Heart left ventricle (tissue), 16 donors: ENCODE data around the gene TMEM37. TPM values are rescaled to one million over a fixed set of nuclear protein-coding genes. Genes with fewer than 3 reads are reported as not detected.
A peak's percentile ranks its signal among the peaks of the same experiment; 100 is the strongest.

Source experiments
- ATAC-seq, 4 donors: fragments of 200-7000 bp; cut with Tn5 transposase; one replicate each; pipeline ENCODE4 v1.9.1; 2020 to 2022; ENCODE audit warnings: moderate library complexity in 4 of 4, mild to moderate bottlenecking in 3 of 4, moderate number of reproducible peaks in 1 of 4
- DNase-seq, 5 donors: peaks; one replicate each; pipeline ENCODE4 v3.0.0-alpha.2; 2020
- H3K27ac ChIP-seq, 12 donors: fragments of 200-600 bp; sonication (generic) in 4 of 12; one replicate each; pipeline versions ENCODE4 v1.5.0 to v1.8.0; 2016 to 2022; ENCODE audit warnings: mild to moderate bottlenecking in 2 of 12
- H3K27me3 ChIP-seq, 9 donors: fragments of 200-600 bp; sonication (generic) in 2 of 9; one replicate each; pipeline versions ENCODE4 v1.5.1 to v1.8.0; 2016 to 2022; ENCODE audit warnings: mild to moderate bottlenecking in 3 of 9
- H3K36me3 ChIP-seq, 9 donors: fragments of 200-600 bp; sonication (generic) in 2 of 9; one replicate each; pipeline versions ENCODE4 v1.5.0 to v1.8.0; 2018 to 2022; ENCODE audit warnings: mild to moderate bottlenecking in 2 of 9
- H3K4me1 ChIP-seq, 12 donors: fragments of 200-600 bp; sonication (generic) in 4 of 12; one replicate each; pipeline versions ENCODE4 v1.5.0 to v1.8.0; 2016 to 2022; ENCODE audit warnings: mild to moderate bottlenecking in 3 of 12
- H3K4me3 ChIP-seq, 12 donors: fragments of 200-600 bp; sonication (generic) in 4 of 12; one replicate each; pipeline versions ENCODE4 v1.5.0 to v1.8.0; 2017 to 2022; ENCODE audit warnings: mild to moderate bottlenecking in 9 of 12, moderate library complexity in 4 of 12
- H3K9me3 ChIP-seq, 12 donors: fragments of 200-600 bp; sonication (generic) in 4 of 12; one replicate each; pipeline versions ENCODE4 v1.5.0 to v1.8.0; 2016 to 2022; ENCODE audit warnings: mild to moderate bottlenecking in 1 of 12
- CTCF ChIP-seq, 12 donors: fragments of 200-600 bp; sonication (generic) in 4 of 12; IDR thresholded peaks; one replicate each; pipeline versions ENCODE4 v1.5.0 to v1.8.0; 2018 to 2022; ENCODE audit warnings: antibody characterized with exemption in 12 of 12, mild to moderate bottlenecking in 5 of 12
- POLR2A ChIP-seq, 2 donors: fragments of 450-650 bp; IDR thresholded peaks; one replicate each; pipeline ENCODE4 v1.6.1; 2017; ENCODE audit warnings: antibody characterized with exemption in 2 of 2, mild to moderate bottlenecking in 2 of 2, moderate library complexity in 2 of 2
- WGBS, 4 donors: extraction: QIAGEN DNeasy Blood & Tissue Kit in 2 of 4; methylation state at CpG; one replicate each; pipeline versions ENCODE4 v1.1.5 to v1.1.7; 2013 to 2018; 5-methylcytosine and 5-hydroxymethylcytosine counted together
- intact Hi-C, 10 donors: fragments of 100-400 bp; cut with DNase I; formaldehyde crosslinking; loops; one replicate each; pipeline versions ENCODE4 v1.11.1 to v1.14.2; 2022
- polyA plus RNA-seq, 2 donors: library from polyadenylated mRNA; stranded (reverse); fragments of 200-250 nt; gene quantifications; one replicate each; pipeline ENCODE4 v1.2.3, GENCODE V29; 2013
- total RNA-seq, 9 donors: library from RNA; depleted of rRNA in 2 of 9; stranded (reverse); fragments of >200 nt in 2 of 9; fragmentation: NEBNext Ultra II Directional in 3 of 9; extraction: Animal tissue kit (Norgen Biotek cat#: 25700) in 3 of 9; gene quantifications; one replicate each; pipeline versions ENCODE4 v1.1.0 to v1.2.4, GENCODE V29; 2016 to 2023
- donor health status: ischemic (EF 13 %, LVEDD 7.1; RV severe dilation, severe dysfunction).
- donor health status: healthy with polysubstance abuse.
- donor health status: DM: no; HTN: yes; CAD: no.
- donor health status: DM: no; HTN: no; CAD: no.
- donor health status: ischemic (EF 25% LVEDD 6.9; RV normal size, moderate dysfunction).
- donor health status: ischemic (EF 25% LVEDD 5.7; RV mildly dilated, moderate dysfunction).
- donor health status: healthy.
- donor health status: DM: yes; HTN: yes; CAD: no.
- donor health status: ischemic (EF 35%, LVEDD 5.7; RV mildly dilated, moderate dysfunction).
- donor health status: nonischemic (EF 11% LVEDD 7.7; RV severe dilation, severe dysfunction).
- donor health status: DM: yes; HTN: yes; CAD: no.
- donor health status: PGD.
- donor health status: ischemic (EF 29% LVEDD 5.4; RV normal size, mild dysfunction).
- donor health status: nonischemic (EF 23%, LVEDD 6.1; RV moderate dilation, normal function).

The TMEM37 gene
- total and polyA plus RNA-seq, 11 donors = 0.75 to 24.6 (median 1.6) TPM

- no peak for ATAC-seq
- intact Hi-C loops = no loop called here
- 87 to 96% (median 89%) methylated on average over 3 of the region's 3 CpGs for WGBS, 4 donors
- Histone ChIP-seq H3K27ac (no peak overlapping the region), H3K36me3 (no peaks in the 10 kb centered on the region), H3K27me3 (no peaks in the 10 kb centered on the region), H3K4me1 (peaks cover 0 to 14% (median 10%) of the 10 kb centered on the region in 12 donors), H3K4me3 (no peak overlapping the region), H3K9me3 (no peaks in the 10 kb centered on the region)
- TF ChIP-seq POLR2A (IDR thresholded peaks at IDR 0.05) = no peak
- TF ChIP-seq CTCF (IDR thresholded peaks at IDR 0.05) = no peak
- DNase-seq = no peak
Observed at GRCh38 chr2:119393971-119394748, 37.5 kb upstream of the TMEM37 start.

- Histone ChIP-seq H3K27ac (no peak overlapping the region), H3K27me3 (no peaks in the 10 kb centered on the region), H3K9me3 (no peaks in the 10 kb centered on the region), H3K4me1 (peaks cover 0 to 3% (median 0%) of the 10 kb centered on the region in 12 donors), H3K4me3 (no peak overlapping the region), H3K36me3 (no peaks in the 10 kb centered on the region)
- intact Hi-C loops = no loop called here
- DNase-seq (no peak), ATAC-seq (no peak)
- 87 to 95% (median 90%) methylated on average over 6 of the region's 6 CpGs for WGBS, 4 donors
- TF ChIP-seq POLR2A (IDR thresholded peaks at IDR 0.05) = no peak
- TF ChIP-seq CTCF (IDR thresholded peaks at IDR 0.05) = no peak
Observed at GRCh38 chr2:119397196-119397595, 34.5 kb upstream of the TMEM37 start.

- no peaks in the 10 kb centered on the region for H3K27me3 ChIP-seq
- no peak for DNase-seq
- H3K36me3 ChIP-seq = no peaks in the 10 kb centered on the region
- peak overlapping the region in 8 of 12 donors; percentile 43 to 66 (median 51) for H3K27ac ChIP-seq
- no peak for ATAC-seq
- no peak for TF ChIP-seq CTCF (IDR thresholded peaks at IDR 0.05)
- TF ChIP-seq POLR2A (IDR thresholded peaks at IDR 0.05) = no peak
- WGBS, 4 donors = 78 to 81% (median 79%) methylated on average over 5 of the region's 5 CpGs
- peaks cover 0 to 5% (median 0%) of the 10 kb centered on the region in 12 donors for H3K9me3 ChIP-seq
- H3K4me1 ChIP-seq = peaks cover 0 to 16% (median 6%) of the 10 kb centered on the region in 12 donors
- no peak overlapping the region for H3K4me3 ChIP-seq
- intact Hi-C loops = loop anchor here in 3 of 10 donors (10.0 kb wide), 4 partner anchors 177 to 263 kb away; partner anchors contain the start of gene STEAP3 (in 1 of the 3)
Observed at GRCh38 chr2:119402106-119402505, 29.5 kb upstream of the TMEM37 start.
